ENCODE data around the gene TXNDC11. TPM values are rescaled to one million over a fixed set of nuclear protein-coding genes. Genes with fewer than 3 reads are reported as not detected.

Gene TXNDC11
- total and polyA plus RNA-seq, 2 donors (not counting 3 experiments of a cell fraction or from before 2014, with no cell fraction given): 42.5 to 66.0 TPM

GRCh38 chr16:11712122-11712521 is 30.5 kb downstream of the TXNDC11 start:
- BruUV-seq (replicated peaks): no TSS peak
- no peak overlapping the region for H3K4me3 ChIP-seq (replicated peaks in 1 of 3; ENCODE audit: insufficient read depth in 1 of 3, low read depth in 1 of 3, low read length in 3 of 3)
- no peaks in the 10 kb centered on the region for H3K9me1 ChIP-seq (replicated peaks; ENCODE audit: control insufficient read depth, extremely low read depth, insufficient read depth, low read length)
- FAIRE-seq: no peak
- H3K79me2 ChIP-seq (ENCODE audit: control insufficient read depth, insufficient read depth, low read length): peaks cover 2% of the 10 kb centered on the region
- H3K27ac ChIP-seq (ENCODE audit: insufficient read depth, low read depth, low read length): no peak overlapping the region
- no peaks in the 10 kb centered on the region for H3K27me3 ChIP-seq (ENCODE audit: control insufficient read depth in 2 of 2, insufficient read depth in 2 of 2, low read length in 2 of 2)
- no peak for TF ChIP-seq GATA2 (IDR thresholded peaks at IDR 0.05; ENCODE audit: insufficient read depth, insufficient read length, low read depth, low read length)
- no peak for TF ChIP-seq CTCF (IDR thresholded peaks at IDR 0.05; ENCODE audit: extremely low read depth in 1 of 2, insufficient read depth in 1 of 2, low read depth in 1 of 2, low read length in 2 of 2)
- no peak for TF ChIP-seq FOS (IDR thresholded peaks at IDR 0.05; ENCODE audit: borderline replicate concordance, insufficient read depth, low read length)
- TF ChIP-seq POLR2AphosphoS5 (IDR thresholded peaks at IDR 0.05; ENCODE audit: insufficient read depth, low read depth, low read length): no peak
- TF ChIP-seq POLR2A (IDR thresholded peaks at IDR 0.05; ENCODE audit: low read depth, low read length): no peak
- no peak for TF ChIP-seq MYC (IDR thresholded peaks at IDR 0.05; ENCODE audit: low read depth, low read length)
- TF ChIP-seq JUN (IDR thresholded peaks at IDR 0.05; ENCODE audit: borderline replicate concordance, insufficient read depth, insufficient read length, low read depth): no peak
- no peak for TF ChIP-seq MAX (IDR thresholded peaks at IDR 0.05; ENCODE audit: insufficient read depth, insufficient read length)
- H3K9me3 ChIP-seq (replicated peaks; ENCODE audit: control insufficient read depth, insufficient read depth, low read length): no peaks in the 10 kb centered on the region
- ChIA-PET CTCF (interaction anchor here (1.6 to 2.5 kb wide), 3 partner anchors 180 to 316 kb away, joined by 4 to 10 read pairs (median 5); no protein-coding TSS in a partner anchor), POLR2A (no interaction called here)
- no peak overlapping the region for H2AFZ ChIP-seq (ENCODE audit: low read depth, low read length)
- DNase-seq (ENCODE audit: low read depth, low spot score): no peak
- dilution Hi-C loops (cut with MboI; ENCODE audit: extremely low pct_ligation_motif_present, low sequenced_read_pairs) (no loop called here), intact Hi-C loops (cut with micrococcal nuclease) (no loop called here)
- H3K36me3 ChIP-seq (ENCODE audit: control insufficient read depth in 2 of 2, extremely low read depth in 1 of 2, insufficient read depth in 2 of 2, low read length in 2 of 2): peaks cover 0 to 13% of the 10 kb centered on the region in 2 experiments
- H3K9ac ChIP-seq (replicated peaks; ENCODE audit: extremely low read depth, insufficient read depth, low read length): no peak overlapping the region
- H3K4me2 ChIP-seq (ENCODE audit: insufficient read depth, low read length): no peak overlapping the region
- no peaks in the 10 kb centered on the region for H4K20me1 ChIP-seq (replicated peaks; ENCODE audit: control insufficient read depth, extremely low read depth, insufficient read depth, low read length)
- no peaks in the 10 kb centered on the region for H3K4me1 ChIP-seq (ENCODE audit: control insufficient read depth, extremely low read depth, insufficient read depth, low read length)

Measured in endothelial cell of umbilical vein (primary cell).